Transverse colon (tissue), 4 donors: ENCODE results near the gene LRP1B. TPM values are rescaled to one million over a fixed set of nuclear protein-coding genes. Genes with fewer than 3 reads are reported as not detected.

Experiments
- DNase-seq: peaks from one replicate; pipeline ENCODE4 v3.0.0-alpha.2; 2019
- H3K27ac ChIP-seq, 4 donors: fragments of 200-600 bp; sonication (generic); 2 replicates each; pipeline ENCODE4 v1.5.1; 2016 to 2018; ENCODE audit warnings: inconsistent platforms in 4 of 4
- H3K27me3 ChIP-seq: fragments of 200-600 bp; sonication (generic); 2 replicates; pipeline ENCODE4 v1.5.1; 2017; ENCODE audit warnings: inconsistent platforms
- H3K36me3 ChIP-seq, 4 donors: fragments of 200-600 bp; sonication (generic); 2 replicates each; pipeline ENCODE4 v1.5.1; 2017 to 2019; ENCODE audit warnings: inconsistent platforms in 4 of 4
- H3K4me1 ChIP-seq, 4 donors: fragments of 200-600 bp; sonication (generic); 2 replicates each; pipeline ENCODE4 v1.5.1; 2017 to 2020; ENCODE audit warnings: inconsistent platforms in 4 of 4
- H3K4me3 ChIP-seq, 4 donors: fragments of 200-600 bp; sonication (generic); 1 replicate in 1 of 4; 2 replicates in 3 of 4; pipeline versions ENCODE4 v1.5.1 to v1.6.1; 2017 to 2019; ENCODE audit warnings: inconsistent platforms in 4 of 4
- H3K9me3 ChIP-seq, 2 donors: fragments of 200-600 bp; sonication (generic); 2 replicates each; pipeline ENCODE4 v1.5.1; 2017 to 2019; ENCODE audit warnings: inconsistent platforms in 2 of 2
- EP300 ChIP-seq: sonication (generic); formaldehyde crosslinking; IDR thresholded peaks from one replicate; pipeline ENCODE4 v1.6.1; 2017; ENCODE audit warnings: antibody characterized with exemption, low read depth
- POLR2A ChIP-seq: fragments of 450-650 bp; IDR thresholded peaks from one replicate; pipeline ENCODE4 v1.6.1; 2016; ENCODE audit warnings: antibody characterized with exemption, mild to moderate bottlenecking, moderate library complexity
- POLR2AphosphoS5 ChIP-seq, 3 donors: sonication (generic); formaldehyde crosslinking; IDR thresholded peaks; one replicate each; pipeline ENCODE4 v1.6.1; 2016; ENCODE audit warnings: antibody characterized with exemption in 3 of 3
- WGBS, 2 donors: methylation state at CpG; one replicate each; pipeline ENCODE4 v1.1.5; 2018; ENCODE audit warnings: low coverage in 1 of 2; 5-methylcytosine and 5-hydroxymethylcytosine counted together
- in situ Hi-C, 4 donors: fragments of 200-750 bp; cut with MboI; loops; one replicate each; pipeline versions ENCODE4 v1.15.0 to v1.15.1; 2017; ENCODE audit warnings: low sequenced_read_pairs in 3 of 4, low pct_ligation_motif_present in 1 of 4, low pct_unique_long_range_greater_than_20kb in 1 of 4
- intact Hi-C: fragments of 100-400 bp; cut with DNase I; formaldehyde crosslinking; loops from one replicate; pipeline ENCODE4 v1.15.1; 2023; ENCODE audit warnings: low total_unique reads
- total RNA-seq, 4 donors: library from RNA; depleted of rRNA; stranded (reverse); fragments of >200 nt; gene quantifications; one replicate each; pipeline ENCODE4 v1.1.0, GENCODE V29; 2016
- TF ChIP-seq, protein P1 (sequence below), 5 experiments: fragments of 200-600 bp in 3 of 5; fragments of 450-650 bp in 2 of 5; sonication (generic) in 3 of 5; IDR thresholded peaks; 1 replicate in 2 of 5; 2 replicates in 3 of 5; pipeline ENCODE4 v1.5.1; 2016 to 2017; ENCODE audit warnings: antibody characterized with exemption in 5 of 5, inconsistent platforms in 3 of 5, mild to moderate bottlenecking in 2 of 5, moderate library complexity in 1 of 5

LRP1B gene
- total RNA-seq, 4 donors from 2014 or later = 0.48 to 5.4 (median 0.82) TPM; not detected in 1

DNA sequence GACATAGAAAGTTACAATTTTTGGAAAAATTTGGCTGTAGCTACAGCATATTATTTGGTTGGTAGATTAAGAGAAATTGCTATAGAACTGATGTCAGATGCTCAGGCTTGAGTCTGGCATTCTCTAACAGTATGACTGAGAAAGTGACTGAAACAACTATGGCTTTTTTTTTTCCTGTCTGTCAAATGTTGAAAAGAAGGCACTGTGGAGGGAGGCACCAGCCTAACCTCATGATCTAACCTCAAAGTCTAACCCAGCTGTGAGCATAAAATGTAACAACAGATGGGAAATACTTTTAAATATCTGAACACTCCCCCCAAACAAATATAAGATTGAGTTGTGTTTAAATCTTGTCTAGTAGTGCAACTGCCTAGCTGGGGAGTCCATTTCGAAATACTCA is 629.1 kb downstream of the LRP1B start:
- 63 to 72% methylated on average over 1 of the region's 1 CpG for WGBS, 2 donors
- DNase-seq = no peak
- Histone ChIP-seq H3K9me3 (no peaks in the 10 kb centered on the region), H3K27ac (no peak overlapping the region), H3K27me3 (no peaks in the 10 kb centered on the region), H3K4me3 (no peak overlapping the region), H3K36me3 (no peaks in the 10 kb centered on the region), H3K4me1 (no peaks in the 10 kb centered on the region)
- TF ChIP-seq, protein P1, sequence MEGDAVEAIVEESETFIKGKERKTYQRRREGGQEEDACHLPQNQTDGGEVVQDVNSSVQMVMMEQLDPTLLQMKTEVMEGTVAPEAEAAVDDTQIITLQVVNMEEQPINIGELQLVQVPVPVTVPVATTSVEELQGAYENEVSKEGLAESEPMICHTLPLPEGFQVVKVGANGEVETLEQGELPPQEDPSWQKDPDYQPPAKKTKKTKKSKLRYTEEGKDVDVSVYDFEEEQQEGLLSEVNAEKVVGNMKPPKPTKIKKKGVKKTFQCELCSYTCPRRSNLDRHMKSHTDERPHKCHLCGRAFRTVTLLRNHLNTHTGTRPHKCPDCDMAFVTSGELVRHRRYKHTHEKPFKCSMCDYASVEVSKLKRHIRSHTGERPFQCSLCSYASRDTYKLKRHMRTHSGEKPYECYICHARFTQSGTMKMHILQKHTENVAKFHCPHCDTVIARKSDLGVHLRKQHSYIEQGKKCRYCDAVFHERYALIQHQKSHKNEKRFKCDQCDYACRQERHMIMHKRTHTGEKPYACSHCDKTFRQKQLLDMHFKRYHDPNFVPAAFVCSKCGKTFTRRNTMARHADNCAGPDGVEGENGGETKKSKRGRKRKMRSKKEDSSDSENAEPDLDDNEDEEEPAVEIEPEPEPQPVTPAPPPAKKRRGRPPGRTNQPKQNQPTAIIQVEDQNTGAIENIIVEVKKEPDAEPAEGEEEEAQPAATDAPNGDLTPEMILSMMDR (IDR thresholded peaks at IDR 0.05) = no peak
- TF ChIP-seq POLR2A (no peak), POLR2AphosphoS5 (IDR thresholded peaks at IDR 0.05) (no peak)
- intact Hi-C loops = no loop called here
- in situ Hi-C loops = no loop called here

DNA sequence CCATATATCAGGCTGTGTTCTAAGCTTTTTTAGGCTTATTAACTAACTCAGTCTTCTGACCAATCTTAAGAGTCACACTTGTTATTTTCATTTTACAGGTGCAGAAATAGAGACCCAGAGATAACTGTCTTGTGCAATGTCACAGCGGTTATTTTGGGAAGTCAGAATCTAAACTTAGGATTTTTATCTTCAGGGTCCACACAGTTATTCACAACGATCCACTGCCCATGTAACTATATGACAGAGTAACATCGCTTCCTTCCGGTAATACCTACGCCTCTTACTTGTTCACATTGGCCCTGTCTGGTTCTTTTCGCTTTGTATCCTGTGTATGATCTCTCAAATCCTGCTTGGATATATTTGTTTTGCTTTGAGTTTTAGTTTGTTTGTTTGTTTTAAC is 631.7 kb downstream of the LRP1B start:
- intact Hi-C loops (no loop called here), in situ Hi-C loops (no loop called here)
- H3K4me3 ChIP-seq = no peak overlapping the region
- no peaks in the 10 kb centered on the region for H3K4me1 ChIP-seq
- TF ChIP-seq POLR2AphosphoS5 (IDR thresholded peaks at IDR 0.05) = no peak
- no peaks in the 10 kb centered on the region for H3K36me3 ChIP-seq
- no peak for DNase-seq
- no peaks in the 10 kb centered on the region for H3K9me3 ChIP-seq
- H3K27ac ChIP-seq = no peak overlapping the region
- WGBS, 2 donors = 85 to 90% methylated on average over 6 of the region's 6 CpGs
- no peaks in the 10 kb centered on the region for H3K27me3 ChIP-seq

DNA sequence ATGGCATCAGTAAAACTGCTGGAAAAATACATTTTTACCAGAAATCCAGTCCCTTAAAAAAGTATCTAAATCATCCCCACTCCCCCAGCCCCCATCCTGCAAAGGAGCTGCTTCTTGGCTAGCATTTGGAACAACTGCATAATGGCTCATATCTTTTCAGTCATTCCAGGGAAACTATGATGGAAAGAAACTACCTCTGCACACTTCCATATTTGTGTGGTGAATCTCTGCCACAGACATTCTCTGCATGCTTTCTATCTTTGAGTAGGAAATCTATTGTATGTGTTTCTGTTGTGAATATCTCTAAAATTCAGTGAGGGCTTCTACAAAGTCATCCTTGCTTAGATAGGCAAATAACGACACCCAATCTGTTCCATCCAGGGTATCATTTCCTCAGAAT is 632.3 kb downstream of the LRP1B start:
- WGBS, 2 donors = 83 to 85% methylated on average over 1 of the region's 1 CpG
- intact Hi-C loops = no loop called here

DNA sequence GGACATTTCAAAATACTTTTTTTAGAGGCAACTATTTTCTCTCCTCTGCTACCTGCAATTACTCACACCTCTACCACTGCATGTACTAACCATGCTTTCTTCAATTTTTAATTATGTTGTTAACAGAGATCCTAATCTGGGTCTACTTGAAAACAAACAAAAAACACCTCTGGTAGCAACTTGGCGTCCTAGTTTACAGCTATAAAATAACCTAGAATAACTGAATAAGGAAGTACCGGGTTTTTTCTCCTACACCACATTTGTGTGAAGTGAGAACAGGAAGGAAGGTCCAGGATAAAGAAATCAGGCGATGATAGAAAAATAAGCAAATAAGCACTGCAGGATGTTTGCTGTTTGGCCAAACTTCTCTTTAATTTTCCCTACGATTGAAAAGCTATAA is 633.5 kb downstream of the LRP1B start:
- no peaks in the 10 kb centered on the region for H3K9me3 ChIP-seq
- in situ Hi-C loops (no loop called here), intact Hi-C loops (no loop called here)
- TF ChIP-seq EP300 (no peak), POLR2AphosphoS5 (IDR thresholded peaks at IDR 0.05) (no peak), POLR2A (no peak)
- TF ChIP-seq, protein P1 (IDR thresholded peaks at IDR 0.05) = no peak
- WGBS, 2 donors = 15 to 39% methylated on average over 4 of the region's 4 CpGs
- H3K27ac ChIP-seq = no peak overlapping the region
- no peak for DNase-seq
- H3K4me3 ChIP-seq = no peak overlapping the region
- no peaks in the 10 kb centered on the region for H3K36me3 ChIP-seq
- no peaks in the 10 kb centered on the region for H3K27me3 ChIP-seq
- H3K4me1 ChIP-seq = no peaks in the 10 kb centered on the region

More for the DNA sequence above, 632.3 kb downstream of the LRP1B start:
- no peaks in the 10 kb centered on the region for H3K36me3 ChIP-seq
- no peaks in the 10 kb centered on the region for H3K27me3 ChIP-seq
- in situ Hi-C loops = no loop called here
- no peak for DNase-seq
- H3K9me3 ChIP-seq = no peaks in the 10 kb centered on the region
- no peaks in the 10 kb centered on the region for H3K4me1 ChIP-seq
- H3K27ac ChIP-seq = no peak overlapping the region
- H3K4me3 ChIP-seq = no peak overlapping the region
- no peak for TF ChIP-seq POLR2A
- TF ChIP-seq EP300 = no peak
- TF ChIP-seq POLR2AphosphoS5 (IDR thresholded peaks at IDR 0.05) = no peak
- TF ChIP-seq, protein P1 (IDR thresholded peaks at IDR 0.05) = no peak

DNA sequence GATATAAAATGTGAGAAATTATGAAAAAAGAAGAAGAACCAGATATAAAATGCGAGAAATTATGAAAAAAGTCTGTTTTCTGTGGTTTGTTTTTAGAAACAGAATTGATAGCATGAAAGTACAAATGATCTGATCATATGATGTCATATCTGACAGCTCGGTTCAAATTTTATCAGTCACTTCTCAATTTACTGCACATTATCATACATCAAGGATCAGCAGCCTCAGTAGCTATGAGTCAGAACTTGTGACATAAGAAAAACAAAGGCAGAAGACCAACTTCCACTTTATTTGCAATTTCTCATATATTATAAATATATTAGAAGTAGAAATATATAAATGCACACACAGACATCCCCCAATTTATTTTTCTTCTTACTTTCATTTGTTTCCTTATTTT is 634.0 kb downstream of the LRP1B start:
- in situ Hi-C loops (no loop called here), intact Hi-C loops (no loop called here)
- Histone ChIP-seq H3K27ac (no peak overlapping the region), H3K4me1 (no peaks in the 10 kb centered on the region), H3K4me3 (no peak overlapping the region), H3K27me3 (no peaks in the 10 kb centered on the region), H3K36me3 (no peaks in the 10 kb centered on the region), H3K9me3 (no peaks in the 10 kb centered on the region)
- DNase-seq = no peak
- TF ChIP-seq, protein P1 (IDR thresholded peaks at IDR 0.05) = no peak
- TF ChIP-seq POLR2AphosphoS5 (IDR thresholded peaks at IDR 0.05) = no peak
- TF ChIP-seq POLR2A = no peak
- no peak for TF ChIP-seq EP300
- WGBS, 2 donors = 59 to 79% methylated on average over 2 of the region's 2 CpGs
